Adipose tissue (tissue), 3 donors: Measurements from ENCODE around the gene SYTL2. TPM values are rescaled to one million over a fixed set of nuclear protein-coding genes. Genes with fewer than 3 reads are reported as not detected.

Experiments
- H3K27ac ChIP-seq: one replicate; pipeline ENCODE4 v1.5.1; 2013; ENCODE audit warnings: low read depth, low read length
- WGBS, 3 donors: extraction: QIAGEN DNeasy Blood & Tissue Kit; methylation state at CpG; one replicate each; pipeline ENCODE4 v1.1.7; 2013; 5-methylcytosine and 5-hydroxymethylcytosine counted together
- polyA plus RNA-seq, 3 donors: library from polyadenylated mRNA; stranded (reverse); fragments of 200-250 nt; gene quantifications; one replicate each; pipeline ENCODE4 v1.2.3, GENCODE V29; 2013
- donor health status: healthy with polysubstance abuse.
- donor health status: Bipolar disorder and iron deficiency.
- donor health status: healthy.

SYTL2 gene
- polyA plus RNA-seq, 3 donors = 1.2 to 11.0 (median 10.1) TPM

GRCh38 chr11:85772695-85773094 is 38.2 kb downstream of the SYTL2 start:
- H3K27ac ChIP-seq = no peak overlapping the region

- no peak overlapping the region for H3K27ac ChIP-seq
- 92 to 96% (median 94%) methylated on average over 3 of the region's 3 CpGs for WGBS, 3 donors
Observed at GRCh38 chr11:85771568-85771967, 39.4 kb downstream of the SYTL2 start.

- no peak overlapping the region for H3K27ac ChIP-seq
- 87 to 91% (median 90%) methylated on average over 5 of the region's 5 CpGs for WGBS, 3 donors
Observed at GRCh38 chr11:85769771-85770170, 41.2 kb downstream of the SYTL2 start.

- no peak overlapping the region for H3K27ac ChIP-seq
- 93 to 100% (median 96%) methylated on average over 1 of the region's 1 CpG for WGBS, 3 donors
Observed at GRCh38 chr11:85768473-85769146, 42.3 kb downstream of the SYTL2 start.

GRCh38 chr11:85767246-85767945 is 43.5 kb downstream of the SYTL2 start:
- H3K27ac ChIP-seq = no peak overlapping the region
- 84 to 96% (median 90%) methylated on average over 2 of the region's 2 CpGs for WGBS, 3 donors

- WGBS, 3 donors = 61 to 83% (median 77%) methylated on average over 2 of the region's 2 CpGs
Observed at GRCh38 chr11:85766721-85767161, 44.2 kb downstream of the SYTL2 start.

GRCh38 chr11:85764796-85765195 is 46.1 kb downstream of the SYTL2 start:
- H3K27ac ChIP-seq = no peak overlapping the region
- WGBS, 3 donors = 82 to 86% (median 82%) methylated on average over 4 of the region's 4 CpGs

More at GRCh38 chr11:85766721-85767161, 44.2 kb downstream of the SYTL2 start:
- no peak overlapping the region for H3K27ac ChIP-seq

GRCh38 chr11:85762226-85762625 is 48.7 kb downstream of the SYTL2 start:
- WGBS, 3 donors = 86 to 96% (median 94%) methylated on average over 1 of the region's 1 CpG
- H3K27ac ChIP-seq = no peak overlapping the region

- no peak overlapping the region for H3K27ac ChIP-seq
- 83 to 95% (median 94%) methylated on average over 2 of the region's 2 CpGs for WGBS, 3 donors
Observed at GRCh38 chr11:85759915-85760314, 51.0 kb downstream of the SYTL2 start.

GRCh38 chr11:85758480-85759039 is 52.4 kb downstream of the SYTL2 start:
- 61 to 86% (median 63%) methylated on average over 1 of the region's 1 CpG for WGBS, 3 donors
- no peak overlapping the region for H3K27ac ChIP-seq

GRCh38 chr11:85758026-85758425 is 52.9 kb downstream of the SYTL2 start:
- WGBS, 3 donors = 81 to 90% (median 84%) methylated on average over 4 of the region's 4 CpGs
- no peak overlapping the region for H3K27ac ChIP-seq

GRCh38 chr11:85756401-85757200 is 54.3 kb downstream of the SYTL2 start:
- WGBS, 3 donors = 88 to 92% (median 90%) methylated on average over 6 of the region's 6 CpGs
- no peak overlapping the region for H3K27ac ChIP-seq

GRCh38 chr11:85755701-85756100 is 55.2 kb downstream of the SYTL2 start:
- no peak overlapping the region for H3K27ac ChIP-seq
- 79 to 91% (median 89%) methylated on average over 1 of the region's 1 CpG for WGBS, 3 donors

GRCh38 chr11:85755285-85755684 is 55.7 kb downstream of the SYTL2 start:
- H3K27ac ChIP-seq = no peak overlapping the region
- 94 to 95% (median 95%) methylated on average over 2 of the region's 2 CpGs for WGBS, 3 donors

- WGBS, 3 donors = 51 to 83% (median 66%) methylated on average over 7 of the region's 7 CpGs
- no peak overlapping the region for H3K27ac ChIP-seq
Observed at GRCh38 chr11:85752890-85753581, 57.9 kb downstream of the SYTL2 start.

GRCh38 chr11:85752201-85752889 is 58.6 kb downstream of the SYTL2 start:
- no peak overlapping the region for H3K27ac ChIP-seq
- WGBS, 3 donors = 57 to 71% (median 68%) methylated on average over 4 of the region's 4 CpGs

GRCh38 chr11:85751724-85752123 is 59.2 kb downstream of the SYTL2 start:
- no peak overlapping the region for H3K27ac ChIP-seq

GRCh38 chr11:85750646-85751045 is 60.3 kb downstream of the SYTL2 start:
- H3K27ac ChIP-seq = no peak overlapping the region
- WGBS, 3 donors = 76 to 84% (median 83%) methylated on average over 3 of the region's 3 CpGs
